ENCODE results near the gene PRR7. TPM values are rescaled to one million over a fixed set of nuclear protein-coding genes. Genes with fewer than 3 reads are reported as not detected.

The PRR7 gene
- total and polyA plus RNA-seq, 2 of the 13 experiments (the other 11 are each of a cell fraction or from before 2014, with no cell fraction given), result 4.8 to 5.0 TPM

GRCh38 chr5:177425801-177426565 is 20.6 kb upstream of the PRR7 start (continued):
- TF ChIP-seq, protein P1, sequence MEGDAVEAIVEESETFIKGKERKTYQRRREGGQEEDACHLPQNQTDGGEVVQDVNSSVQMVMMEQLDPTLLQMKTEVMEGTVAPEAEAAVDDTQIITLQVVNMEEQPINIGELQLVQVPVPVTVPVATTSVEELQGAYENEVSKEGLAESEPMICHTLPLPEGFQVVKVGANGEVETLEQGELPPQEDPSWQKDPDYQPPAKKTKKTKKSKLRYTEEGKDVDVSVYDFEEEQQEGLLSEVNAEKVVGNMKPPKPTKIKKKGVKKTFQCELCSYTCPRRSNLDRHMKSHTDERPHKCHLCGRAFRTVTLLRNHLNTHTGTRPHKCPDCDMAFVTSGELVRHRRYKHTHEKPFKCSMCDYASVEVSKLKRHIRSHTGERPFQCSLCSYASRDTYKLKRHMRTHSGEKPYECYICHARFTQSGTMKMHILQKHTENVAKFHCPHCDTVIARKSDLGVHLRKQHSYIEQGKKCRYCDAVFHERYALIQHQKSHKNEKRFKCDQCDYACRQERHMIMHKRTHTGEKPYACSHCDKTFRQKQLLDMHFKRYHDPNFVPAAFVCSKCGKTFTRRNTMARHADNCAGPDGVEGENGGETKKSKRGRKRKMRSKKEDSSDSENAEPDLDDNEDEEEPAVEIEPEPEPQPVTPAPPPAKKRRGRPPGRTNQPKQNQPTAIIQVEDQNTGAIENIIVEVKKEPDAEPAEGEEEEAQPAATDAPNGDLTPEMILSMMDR (CRISPR knock-in tag; IDR thresholded peaks at IDR 0.05), result no peak
- TF ChIP-seq, protein P2, sequence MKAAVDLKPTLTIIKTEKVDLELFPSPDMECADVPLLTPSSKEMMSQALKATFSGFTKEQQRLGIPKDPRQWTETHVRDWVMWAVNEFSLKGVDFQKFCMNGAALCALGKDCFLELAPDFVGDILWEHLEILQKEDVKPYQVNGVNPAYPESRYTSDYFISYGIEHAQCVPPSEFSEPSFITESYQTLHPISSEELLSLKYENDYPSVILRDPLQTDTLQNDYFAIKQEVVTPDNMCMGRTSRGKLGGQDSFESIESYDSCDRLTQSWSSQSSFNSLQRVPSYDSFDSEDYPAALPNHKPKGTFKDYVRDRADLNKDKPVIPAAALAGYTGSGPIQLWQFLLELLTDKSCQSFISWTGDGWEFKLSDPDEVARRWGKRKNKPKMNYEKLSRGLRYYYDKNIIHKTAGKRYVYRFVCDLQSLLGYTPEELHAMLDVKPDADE (CRISPR knock-in tag; IDR thresholded peaks at IDR 0.05), result 0 out of 2 replicates have a peak, but pooled peaks have one; percentile 13
- 0 out of 2 replicates have a peak, but pooled peaks have one; percentile 42 for TF ChIP-seq HNRNPL (IDR thresholded peaks at IDR 0.05; ENCODE audit: low read depth, low read length)
- TF ChIP-seq RAD51 (IDR thresholded peaks at IDR 0.05; ENCODE audit: borderline replicate concordance), result no peak
- no peak for TF ChIP-seq NR3C1 (CRISPR knock-in tag; IDR thresholded peaks at IDR 0.05)
- TF ChIP-seq ATRX (CRISPR knock-in tag; IDR thresholded peaks at IDR 0.05; ENCODE audit: borderline replicate concordance), result no peak
- no peak for TF ChIP-seq ZNF660 (CRISPR knock-in tag; IDR thresholded peaks at IDR 0.05; ENCODE audit: borderline replicate concordance, low read depth)
- TF ChIP-seq RBM22 (optimal IDR thresholded peaks at IDR 0.05; ENCODE audit: low read length), result no peak
- TF ChIP-seq BRD4 (CRISPR knock-in tag; IDR thresholded peaks at IDR 0.05), result no peak
- no peak for TF ChIP-seq NFRKB (IDR thresholded peaks at IDR 0.05)
- peak; percentile 63 for TF ChIP-seq MYC (CRISPR knock-in tag; IDR thresholded peaks at IDR 0.05; ENCODE audit: borderline replicate concordance)
- no peak for TF ChIP-seq ZNF713 (CRISPR knock-in tag; IDR thresholded peaks at IDR 0.05)
- no peak for TF ChIP-seq ZNF746 (CRISPR knock-in tag; IDR thresholded peaks at IDR 0.05)
- peak; percentile 91 for TF ChIP-seq GABPB1 (CRISPR knock-in tag; IDR thresholded peaks at IDR 0.05)
- peak; percentile 48; the same call in 1 of the 2 replicates for TF ChIP-seq THAP11 (CRISPR knock-in tag; IDR thresholded peaks at IDR 0.05)
- no peak for TF ChIP-seq ZNF496 (CRISPR knock-in tag; IDR thresholded peaks at IDR 0.05; ENCODE audit: insufficient replicate concordance)
- no peak for TF ChIP-seq KDM6A (CRISPR knock-in tag; IDR thresholded peaks at IDR 0.05; ENCODE audit: low read depth)
- 0 out of 2 replicates have a peak, but pooled peaks have one; percentile 54 for TF ChIP-seq HOXD1 (CRISPR knock-in tag; IDR thresholded peaks at IDR 0.05)
- TF ChIP-seq, protein P3, sequence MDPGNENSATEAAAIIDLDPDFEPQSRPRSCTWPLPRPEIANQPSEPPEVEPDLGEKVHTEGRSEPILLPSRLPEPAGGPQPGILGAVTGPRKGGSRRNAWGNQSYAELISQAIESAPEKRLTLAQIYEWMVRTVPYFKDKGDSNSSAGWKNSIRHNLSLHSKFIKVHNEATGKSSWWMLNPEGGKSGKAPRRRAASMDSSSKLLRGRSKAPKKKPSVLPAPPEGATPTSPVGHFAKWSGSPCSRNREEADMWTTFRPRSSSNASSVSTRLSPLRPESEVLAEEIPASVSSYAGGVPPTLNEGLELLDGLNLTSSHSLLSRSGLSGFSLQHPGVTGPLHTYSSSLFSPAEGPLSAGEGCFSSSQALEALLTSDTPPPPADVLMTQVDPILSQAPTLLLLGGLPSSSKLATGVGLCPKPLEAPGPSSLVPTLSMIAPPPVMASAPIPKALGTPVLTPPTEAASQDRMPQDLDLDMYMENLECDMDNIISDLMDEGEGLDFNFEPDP (CRISPR knock-in tag; conservative IDR thresholded peaks at IDR 0.05), result peak; percentile 60; the same call in 1 of the 2 replicates
- TF ChIP-seq ZNF264 (CRISPR knock-in tag; IDR thresholded peaks at IDR 0.05), result no peak
- TF ChIP-seq, protein P4, sequence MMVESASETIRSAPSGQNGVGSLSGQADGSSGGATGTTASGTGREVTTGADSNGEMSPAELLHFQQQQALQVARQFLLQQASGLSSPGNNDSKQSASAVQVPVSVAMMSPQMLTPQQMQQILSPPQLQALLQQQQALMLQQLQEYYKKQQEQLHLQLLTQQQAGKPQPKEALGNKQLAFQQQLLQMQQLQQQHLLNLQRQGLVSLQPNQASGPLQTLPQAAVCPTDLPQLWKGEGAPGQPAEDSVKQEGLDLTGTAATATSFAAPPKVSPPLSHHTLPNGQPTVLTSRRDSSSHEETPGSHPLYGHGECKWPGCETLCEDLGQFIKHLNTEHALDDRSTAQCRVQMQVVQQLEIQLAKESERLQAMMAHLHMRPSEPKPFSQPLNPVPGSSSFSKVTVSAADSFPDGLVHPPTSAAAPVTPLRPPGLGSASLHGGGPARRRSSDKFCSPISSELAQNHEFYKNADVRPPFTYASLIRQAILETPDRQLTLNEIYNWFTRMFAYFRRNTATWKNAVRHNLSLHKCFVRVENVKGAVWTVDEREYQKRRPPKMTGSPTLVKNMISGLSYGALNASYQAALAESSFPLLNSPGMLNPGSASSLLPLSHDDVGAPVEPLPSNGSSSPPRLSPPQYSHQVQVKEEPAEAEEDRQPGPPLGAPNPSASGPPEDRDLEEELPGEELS (CRISPR knock-in tag; IDR thresholded peaks at IDR 0.05), result peak; percentile 36; the same call in 1 of the 2 replicates
- TF ChIP-seq ISX (CRISPR knock-in tag; conservative IDR thresholded peaks at IDR 0.05), result 0 out of 2 replicates have a peak, but pooled peaks have one; percentile 31
- TF ChIP-seq ZNF567 (CRISPR knock-in tag; IDR thresholded peaks at IDR 0.05; ENCODE audit: borderline replicate concordance), result no peak

Data from HepG2 (cell line).